ENCODE results near the gene KCNQ4.

DNA sequence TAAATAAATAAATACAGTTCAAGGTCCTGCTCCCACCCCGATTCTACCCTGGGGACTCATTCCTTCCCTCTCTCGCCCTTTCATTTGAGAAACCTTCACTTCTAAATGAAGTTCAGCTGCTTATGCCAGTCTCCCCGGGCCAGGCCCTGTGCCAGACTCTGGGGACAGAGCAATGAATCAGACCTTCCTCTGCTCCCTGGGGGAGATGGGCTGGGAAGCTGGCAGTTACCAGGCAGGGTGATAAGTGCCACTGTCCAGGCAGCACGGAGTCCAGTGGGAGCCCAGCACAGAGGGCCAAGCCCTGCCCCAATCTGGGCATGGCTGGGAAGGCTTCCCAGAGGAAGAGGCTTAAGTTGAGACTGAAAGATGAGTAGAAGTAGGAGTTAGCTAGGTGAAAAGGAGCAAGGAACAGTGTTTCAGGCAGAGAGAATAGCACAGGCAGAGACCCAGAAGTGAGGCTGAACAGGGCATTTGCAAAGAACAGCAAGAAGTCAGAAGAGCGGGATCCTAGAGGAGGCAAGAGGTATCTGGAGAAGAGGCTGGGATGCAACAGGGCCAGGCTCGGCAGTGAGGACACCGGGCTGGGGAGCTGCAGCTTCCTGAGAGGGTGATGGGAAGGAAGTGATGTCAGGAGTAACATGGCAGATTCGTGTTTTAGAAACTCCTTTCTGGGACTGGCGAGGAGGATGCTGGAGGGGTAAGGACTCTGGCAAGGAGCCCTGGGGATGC is 13.5 kb downstream of the KCNQ4 start:
- TF ChIP-seq, protein P1, sequence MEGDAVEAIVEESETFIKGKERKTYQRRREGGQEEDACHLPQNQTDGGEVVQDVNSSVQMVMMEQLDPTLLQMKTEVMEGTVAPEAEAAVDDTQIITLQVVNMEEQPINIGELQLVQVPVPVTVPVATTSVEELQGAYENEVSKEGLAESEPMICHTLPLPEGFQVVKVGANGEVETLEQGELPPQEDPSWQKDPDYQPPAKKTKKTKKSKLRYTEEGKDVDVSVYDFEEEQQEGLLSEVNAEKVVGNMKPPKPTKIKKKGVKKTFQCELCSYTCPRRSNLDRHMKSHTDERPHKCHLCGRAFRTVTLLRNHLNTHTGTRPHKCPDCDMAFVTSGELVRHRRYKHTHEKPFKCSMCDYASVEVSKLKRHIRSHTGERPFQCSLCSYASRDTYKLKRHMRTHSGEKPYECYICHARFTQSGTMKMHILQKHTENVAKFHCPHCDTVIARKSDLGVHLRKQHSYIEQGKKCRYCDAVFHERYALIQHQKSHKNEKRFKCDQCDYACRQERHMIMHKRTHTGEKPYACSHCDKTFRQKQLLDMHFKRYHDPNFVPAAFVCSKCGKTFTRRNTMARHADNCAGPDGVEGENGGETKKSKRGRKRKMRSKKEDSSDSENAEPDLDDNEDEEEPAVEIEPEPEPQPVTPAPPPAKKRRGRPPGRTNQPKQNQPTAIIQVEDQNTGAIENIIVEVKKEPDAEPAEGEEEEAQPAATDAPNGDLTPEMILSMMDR (IDR thresholded peaks at IDR 0.05 in 2 of 3, conservative IDR thresholded peaks at IDR 0.05 in 1 of 3; ENCODE audit: control insufficient read depth in 2 of 3, extremely low read depth in 1 of 3, insufficient read depth in 1 of 3, low read depth in 3 of 3, low read length in 3 of 3), result no peak
- no peak for TF ChIP-seq EP300 (IDR thresholded peaks at IDR 0.05; ENCODE audit: borderline replicate concordance in 1 of 2, control insufficient read depth in 1 of 2, low read depth in 2 of 2, low read length in 2 of 2)
- TF ChIP-seq, protein P2, sequence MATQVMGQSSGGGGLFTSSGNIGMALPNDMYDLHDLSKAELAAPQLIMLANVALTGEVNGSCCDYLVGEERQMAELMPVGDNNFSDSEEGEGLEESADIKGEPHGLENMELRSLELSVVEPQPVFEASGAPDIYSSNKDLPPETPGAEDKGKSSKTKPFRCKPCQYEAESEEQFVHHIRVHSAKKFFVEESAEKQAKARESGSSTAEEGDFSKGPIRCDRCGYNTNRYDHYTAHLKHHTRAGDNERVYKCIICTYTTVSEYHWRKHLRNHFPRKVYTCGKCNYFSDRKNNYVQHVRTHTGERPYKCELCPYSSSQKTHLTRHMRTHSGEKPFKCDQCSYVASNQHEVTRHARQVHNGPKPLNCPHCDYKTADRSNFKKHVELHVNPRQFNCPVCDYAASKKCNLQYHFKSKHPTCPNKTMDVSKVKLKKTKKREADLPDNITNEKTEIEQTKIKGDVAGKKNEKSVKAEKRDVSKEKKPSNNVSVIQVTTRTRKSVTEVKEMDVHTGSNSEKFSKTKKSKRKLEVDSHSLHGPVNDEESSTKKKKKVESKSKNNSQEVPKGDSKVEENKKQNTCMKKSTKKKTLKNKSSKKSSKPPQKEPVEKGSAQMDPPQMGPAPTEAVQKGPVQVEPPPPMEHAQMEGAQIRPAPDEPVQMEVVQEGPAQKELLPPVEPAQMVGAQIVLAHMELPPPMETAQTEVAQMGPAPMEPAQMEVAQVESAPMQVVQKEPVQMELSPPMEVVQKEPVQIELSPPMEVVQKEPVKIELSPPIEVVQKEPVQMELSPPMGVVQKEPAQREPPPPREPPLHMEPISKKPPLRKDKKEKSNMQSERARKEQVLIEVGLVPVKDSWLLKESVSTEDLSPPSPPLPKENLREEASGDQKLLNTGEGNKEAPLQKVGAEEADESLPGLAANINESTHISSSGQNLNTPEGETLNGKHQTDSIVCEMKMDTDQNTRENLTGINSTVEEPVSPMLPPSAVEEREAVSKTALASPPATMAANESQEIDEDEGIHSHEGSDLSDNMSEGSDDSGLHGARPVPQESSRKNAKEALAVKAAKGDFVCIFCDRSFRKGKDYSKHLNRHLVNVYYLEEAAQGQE (IDR thresholded peaks at IDR 0.05; ENCODE audit: low read depth, low read length), result no peak
- no peak for TF ChIP-seq POLR2A (IDR thresholded peaks at IDR 0.05; ENCODE audit: low read depth, low read length)
- no peak for TF ChIP-seq MYC (IDR thresholded peaks at IDR 0.05; ENCODE audit: insufficient read depth, insufficient read length, insufficient replicate concordance, low read length, severe bottlenecking)
- no peak for TF ChIP-seq NFYB (IDR thresholded peaks at IDR 0.05; ENCODE audit: insufficient read depth, low read depth, low read length)
- TF ChIP-seq POLR2AphosphoS2 (IDR thresholded peaks at IDR 0.05; ENCODE audit: low read depth, low read length), result no peak
- TF ChIP-seq ZNF384 (IDR thresholded peaks at IDR 0.05; ENCODE audit: borderline replicate concordance, low read depth, low read length), result no peak

Measured in GM12878 (cell line).